ENCODE data around the gene KIFAP3.
"Not testable (repeated sequence)": the region's sequence is repeated elsewhere in the genome, so short reads cannot be mapped to it uniquely, and the experiment has no call there.

KIFAP3 gene

GRCh38 chr1:170074250-170075157 lies at the start of gene KIFAP3:
Gene KIFAP3 (minus strand): TSS chr1:170074695. CDS start chr1:170074467, 228 bp downstream.
- Histone ChIP-seq H3K9me2 (replicated peaks; ENCODE audit: insufficient read depth, low read length) (no peaks in the 10 kb centered on the region), H3K36me3 (ENCODE audit: low read length) (no peaks in the 10 kb centered on the region), H2AFZ (ENCODE audit: low read depth, low read length, severe bottlenecking) (peak within 1 kb of the TSS; percentile 91), H3K4me2 (ENCODE audit: low read depth, low read length, poor library complexity, severe bottlenecking) (peak within 1 kb of the TSS; percentile 75), H3F3A (ENCODE audit: insufficient read depth) (no peaks in the 10 kb centered on the region), H3K4me3 (ENCODE audit: insufficient read depth, low read length, poor library complexity, severe bottlenecking) (peak within 1 kb of the TSS; percentile 68), H3K9ac (ENCODE audit: low read length) (peak within 1 kb of the TSS; percentile 60), H3K9me3 (ENCODE audit: insufficient read depth, low read length) (0 out of 2 replicates have a peak, but pooled peaks cover 6% of the 10 kb centered on the region), H3K79me2 (ENCODE audit: insufficient read depth, low read length) (no peaks in the 10 kb centered on the region), H3K27ac (ENCODE audit: low read depth, low read length) (no peak within 1 kb of the TSS), H3K27me3 (ENCODE audit: low read length) (no peaks in the 10 kb centered on the region), H4K20me1 (ENCODE audit: low read depth, low read length) (no peaks in the 10 kb centered on the region)
- TF ChIP-seq CTCF (IDR thresholded peaks at IDR 0.05; ENCODE audit: insufficient read depth, low read length, poor library complexity, severe bottlenecking) (peak; percentile 22), EZH2phosphoT487 (conservative IDR thresholded peaks at IDR 0.05; ENCODE audit: low read length) (no peak)

DNA sequence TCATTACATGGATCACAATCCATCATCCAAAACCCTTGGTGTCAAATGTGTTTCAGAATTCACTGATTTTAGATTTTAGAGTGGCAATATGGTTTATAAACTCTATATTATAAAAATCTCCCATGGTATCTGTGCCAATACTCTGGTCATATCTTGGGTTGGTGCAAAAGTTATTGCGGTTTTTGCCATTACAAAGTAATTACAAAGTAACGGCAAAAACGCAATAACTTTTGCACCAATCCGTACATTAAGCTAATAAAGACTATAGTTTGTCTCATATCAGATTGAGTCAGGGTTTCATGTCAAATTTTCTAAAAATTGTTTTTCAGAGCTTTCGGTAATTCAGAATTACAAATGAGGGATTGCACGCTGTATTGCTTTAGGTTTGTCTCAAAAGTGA lies 47.9 kb upstream of the KIFAP3 start:
- Histone ChIP-seq H3K27me3 (ENCODE audit: low read length) (no peaks in the 10 kb centered on the region), H3K36me3 (ENCODE audit: low read length) (no peaks in the 10 kb centered on the region), H3F3A (ENCODE audit: insufficient read depth) (no peaks in the 10 kb centered on the region), H4K20me1 (ENCODE audit: low read depth, low read length) (no peaks in the 10 kb centered on the region), H3K27ac (ENCODE audit: low read depth, low read length) (no peak overlapping the region), H3K9ac (ENCODE audit: low read length) (no peak overlapping the region), H2AFZ (ENCODE audit: low read depth, low read length, severe bottlenecking) (no peak overlapping the region), H3K4me2 (ENCODE audit: low read depth, low read length, poor library complexity, severe bottlenecking) (no peak overlapping the region), H3K79me2 (ENCODE audit: insufficient read depth, low read length) (no peaks in the 10 kb centered on the region), H3K9me3 (ENCODE audit: insufficient read depth, low read length) (no peaks in the 10 kb centered on the region), H3K9me2 (replicated peaks; ENCODE audit: insufficient read depth, low read length) (no peaks in the 10 kb centered on the region), H3K4me3 (ENCODE audit: insufficient read depth, low read length, poor library complexity, severe bottlenecking) (no peak overlapping the region)
- no peak for TF ChIP-seq EZH2phosphoT487 (conservative IDR thresholded peaks at IDR 0.05; ENCODE audit: low read length)
- TF ChIP-seq CTCF (IDR thresholded peaks at IDR 0.05; ENCODE audit: insufficient read depth, low read length, poor library complexity, severe bottlenecking), result no peak

GRCh38 chr1:170114906-170115305 lies 40.4 kb upstream of the KIFAP3 start:
- Histone ChIP-seq H3F3A (ENCODE audit: insufficient read depth) (no peaks in the 10 kb centered on the region), H3K36me3 (ENCODE audit: low read length) (no peaks in the 10 kb centered on the region), H3K27ac (ENCODE audit: low read depth, low read length) (no peak overlapping the region), H4K20me1 (ENCODE audit: low read depth, low read length) (no peaks in the 10 kb centered on the region), H3K27me3 (ENCODE audit: low read length) (no peaks in the 10 kb centered on the region), H3K9me2 (replicated peaks; ENCODE audit: insufficient read depth, low read length) (no peaks in the 10 kb centered on the region), H3K4me3 (ENCODE audit: insufficient read depth, low read length, poor library complexity, severe bottlenecking) (no peak overlapping the region), H2AFZ (ENCODE audit: low read depth, low read length, severe bottlenecking) (no peak overlapping the region), H3K9me3 (ENCODE audit: insufficient read depth, low read length) (no peaks in the 10 kb centered on the region), H3K4me2 (ENCODE audit: low read depth, low read length, poor library complexity, severe bottlenecking) (no peak overlapping the region), H3K9ac (ENCODE audit: low read length) (no peak overlapping the region), H3K79me2 (ENCODE audit: insufficient read depth, low read length) (no peaks in the 10 kb centered on the region)
- TF ChIP-seq CTCF (IDR thresholded peaks at IDR 0.05; ENCODE audit: insufficient read depth, low read length, poor library complexity, severe bottlenecking) (no peak), EZH2phosphoT487 (conservative IDR thresholded peaks at IDR 0.05; ENCODE audit: low read length) (no peak)

- not testable (repeated sequence) for H3K27me3 ChIP-seq (ENCODE audit: low read length); H2AFZ ChIP-seq (ENCODE audit: low read depth, low read length, severe bottlenecking); H3F3A ChIP-seq (ENCODE audit: insufficient read depth); H3K9me2 ChIP-seq (replicated peaks; ENCODE audit: insufficient read depth, low read length); H3K36me3 ChIP-seq (ENCODE audit: low read length); H4K20me1 ChIP-seq (ENCODE audit: low read depth, low read length); H3K27ac ChIP-seq (ENCODE audit: low read depth, low read length); H3K4me2 ChIP-seq (ENCODE audit: low read depth, low read length, poor library complexity, severe bottlenecking); H3K79me2 ChIP-seq (ENCODE audit: insufficient read depth, low read length); H3K9ac ChIP-seq (ENCODE audit: low read length); H3K4me3 ChIP-seq (ENCODE audit: insufficient read depth, low read length, poor library complexity, severe bottlenecking); H3K9me3 ChIP-seq (ENCODE audit: insufficient read depth, low read length)
Measured at GRCh38 chr1:170113140-170113539, 38.6 kb upstream of the KIFAP3 start.

Data from SU-DHL-6 (cell line).